Measurements from ENCODE around the gene CCDC33. TPM values are rescaled to one million over a fixed set of nuclear protein-coding genes. Genes with fewer than 3 reads are reported as not detected.

The CCDC33 gene
- total RNA-seq, 1 experiment from 2014 or later: 2.7 TPM

- Mint-ChIP-seq H3K36me3 (ENCODE audit: insufficient read depth, unreplicated experiment) (no peaks in the 10 kb centered on the region), H3K4me3 (ENCODE audit: low read depth, unreplicated experiment) (no peak overlapping the region), H3K4me1 (ENCODE audit: low read depth, unreplicated experiment) (no peaks in the 10 kb centered on the region), H3K27me3 (ENCODE audit: unreplicated experiment) (peaks cover 100% of the 10 kb centered on the region), H3K9me3 (ENCODE audit: low read depth, unreplicated experiment) (no peaks in the 10 kb centered on the region), H3K27ac (ENCODE audit: unreplicated experiment) (no peak overlapping the region)
- CTCF ChIA-PET: interaction anchor here (1.1 kb wide), 1 partner anchor 26 kb away, joined by 3 read pairs; no protein-coding TSS in a partner anchor
- intact Hi-C loops (cut with micrococcal nuclease; ENCODE audit: unreplicated experiment): no loop called here
- TF ChIP-seq, protein P1, sequence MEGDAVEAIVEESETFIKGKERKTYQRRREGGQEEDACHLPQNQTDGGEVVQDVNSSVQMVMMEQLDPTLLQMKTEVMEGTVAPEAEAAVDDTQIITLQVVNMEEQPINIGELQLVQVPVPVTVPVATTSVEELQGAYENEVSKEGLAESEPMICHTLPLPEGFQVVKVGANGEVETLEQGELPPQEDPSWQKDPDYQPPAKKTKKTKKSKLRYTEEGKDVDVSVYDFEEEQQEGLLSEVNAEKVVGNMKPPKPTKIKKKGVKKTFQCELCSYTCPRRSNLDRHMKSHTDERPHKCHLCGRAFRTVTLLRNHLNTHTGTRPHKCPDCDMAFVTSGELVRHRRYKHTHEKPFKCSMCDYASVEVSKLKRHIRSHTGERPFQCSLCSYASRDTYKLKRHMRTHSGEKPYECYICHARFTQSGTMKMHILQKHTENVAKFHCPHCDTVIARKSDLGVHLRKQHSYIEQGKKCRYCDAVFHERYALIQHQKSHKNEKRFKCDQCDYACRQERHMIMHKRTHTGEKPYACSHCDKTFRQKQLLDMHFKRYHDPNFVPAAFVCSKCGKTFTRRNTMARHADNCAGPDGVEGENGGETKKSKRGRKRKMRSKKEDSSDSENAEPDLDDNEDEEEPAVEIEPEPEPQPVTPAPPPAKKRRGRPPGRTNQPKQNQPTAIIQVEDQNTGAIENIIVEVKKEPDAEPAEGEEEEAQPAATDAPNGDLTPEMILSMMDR (IDR thresholded peaks at IDR 0.05; ENCODE audit: unreplicated experiment): no peak
- DNase-seq: no peak
- BruUV-seq (replicated peaks): no TSS peak
These were observed 45.3 kb downstream of the CCDC33 start for GRCh38 chr15:74281147-74282133.

GRCh38 chr15:74283368-74283767, 47.2 kb downstream of the CCDC33 start:
- H3K36me3 Mint-ChIP-seq (ENCODE audit: insufficient read depth, unreplicated experiment): no peaks in the 10 kb centered on the region
- intact Hi-C loops (cut with micrococcal nuclease; ENCODE audit: unreplicated experiment): no loop called here
- TF ChIP-seq, protein P1 (IDR thresholded peaks at IDR 0.05; ENCODE audit: unreplicated experiment): no peak
- no peak overlapping the region for H3K27ac Mint-ChIP-seq (ENCODE audit: unreplicated experiment)
- no peak for DNase-seq
- H3K27me3 Mint-ChIP-seq (ENCODE audit: unreplicated experiment): peaks cover 100% of the 10 kb centered on the region
- CTCF ChIA-PET: no interaction called here
- H3K4me3 Mint-ChIP-seq (ENCODE audit: low read depth, unreplicated experiment): no peak overlapping the region
- H3K9me3 Mint-ChIP-seq (ENCODE audit: low read depth, unreplicated experiment): no peaks in the 10 kb centered on the region
- no peaks in the 10 kb centered on the region for H3K4me1 Mint-ChIP-seq (ENCODE audit: low read depth, unreplicated experiment)
- no TSS peak for BruUV-seq (replicated peaks)

- H3K4me3 Mint-ChIP-seq (ENCODE audit: low read depth, unreplicated experiment): no peak overlapping the region
- CTCF ChIA-PET: no interaction called here
- no peak overlapping the region for H3K27ac Mint-ChIP-seq (ENCODE audit: unreplicated experiment)
- H3K27me3 Mint-ChIP-seq (ENCODE audit: unreplicated experiment): peaks cover 95% of the 10 kb centered on the region
- BruUV-seq (replicated peaks): no TSS peak
- TF ChIP-seq, protein P1 (IDR thresholded peaks at IDR 0.05; ENCODE audit: unreplicated experiment): no peak
- intact Hi-C loops (cut with micrococcal nuclease; ENCODE audit: unreplicated experiment): loop anchor here (5.0 kb wide), 2 partner anchors 42 to 87 kb away; partner anchors contain the start of gene STRA6
- no peaks in the 10 kb centered on the region for H3K9me3 Mint-ChIP-seq (ENCODE audit: low read depth, unreplicated experiment)
- H3K36me3 Mint-ChIP-seq (ENCODE audit: insufficient read depth, unreplicated experiment): no peaks in the 10 kb centered on the region
- no peaks in the 10 kb centered on the region for H3K4me1 Mint-ChIP-seq (ENCODE audit: low read depth, unreplicated experiment)
- no peak for DNase-seq
These were observed 53.5 kb downstream of the CCDC33 start for GRCh38 chr15:74289671-74290070.

DNA sequence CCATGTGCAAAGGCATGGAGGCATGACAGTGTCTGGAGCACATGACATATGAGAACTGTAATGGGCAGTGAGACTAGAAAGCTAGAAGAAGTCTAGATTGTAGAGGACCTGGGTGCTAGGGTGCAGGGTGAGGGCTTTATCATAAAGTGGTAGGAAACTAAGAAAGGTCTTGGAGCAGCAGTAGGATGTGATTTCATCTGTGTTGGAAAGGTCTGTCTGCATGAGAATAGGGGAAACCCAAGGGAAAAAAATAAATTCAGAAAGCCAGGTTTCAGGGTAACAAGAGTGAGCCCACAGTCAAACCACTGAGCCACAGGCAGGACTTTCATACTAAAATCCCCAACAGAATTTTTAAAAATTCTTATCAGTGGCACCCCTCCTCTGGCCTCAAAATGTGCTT, 54.5 kb downstream of the CCDC33 start:
- DNase-seq: no peak
- TF ChIP-seq, protein P1 (IDR thresholded peaks at IDR 0.05; ENCODE audit: unreplicated experiment): no peak
- Mint-ChIP-seq H3K27ac (ENCODE audit: unreplicated experiment) (no peak overlapping the region), H3K27me3 (ENCODE audit: unreplicated experiment) (peaks cover 95% of the 10 kb centered on the region), H3K9me3 (ENCODE audit: low read depth, unreplicated experiment) (no peaks in the 10 kb centered on the region), H3K4me3 (ENCODE audit: low read depth, unreplicated experiment) (no peak overlapping the region), H3K36me3 (ENCODE audit: insufficient read depth, unreplicated experiment) (no peaks in the 10 kb centered on the region), H3K4me1 (ENCODE audit: low read depth, unreplicated experiment) (no peaks in the 10 kb centered on the region)
- BruUV-seq (replicated peaks): no TSS peak
- CTCF ChIA-PET: interaction anchor here (0.5 to 1.7 kb wide), 3 partner anchors 13 to 90 kb away, joined by 3 to 5 read pairs (median 3); no protein-coding TSS in a partner anchor
- intact Hi-C loops (cut with micrococcal nuclease; ENCODE audit: unreplicated experiment): loop anchor here (5.0 kb wide), 2 partner anchors 43 to 88 kb away; partner anchors contain the start of gene STRA6

All from Calu3 (cell line).